Keratinocyte (primary cell): ENCODE results near the gene ZDHHC24. TPM values are rescaled to one million over a fixed set of nuclear protein-coding genes. Genes with fewer than 3 reads are reported as not detected.

ENCODE experiments used
- DNase-seq: peaks from one replicate; pipeline ENCODE4 v3.0.0-alpha.2; 2011; ENCODE audit warnings: low read depth, missing footprints, low spot score
- FAIRE-seq: peaks from 2 replicates; lab custom pipeline; 2011; peaks lifted over from hg19 to GRCh38; lab: Jason Lieb, UNC
- H2AFZ ChIP-seq: 2 replicates; pipeline ENCODE4 v1.6.0; 2012; ENCODE audit warnings: low read length, control low read depth, inconsistent platforms; ENCODE audit not compliant: control insufficient read depth
- H3K27ac ChIP-seq: 2 replicates; pipeline ENCODE4 v1.5.1; 2011; ENCODE audit warnings: low read length; ENCODE audit not compliant: control insufficient read depth, insufficient read depth
- H3K27me3 ChIP-seq: 3 replicates; pipeline ENCODE4 v1.6.0; 2011; ENCODE audit warnings: low read length; ENCODE audit not compliant: control insufficient read depth, insufficient read depth; ENCODE audit errors: extremely low read depth
- H3K36me3 ChIP-seq, 2 experiments: 2 replicates in 1 of 2; 3 replicates in 1 of 2; pipeline ENCODE4 v1.5.1; 2011; ENCODE audit warnings: low read length in 2 of 2, mild to moderate bottlenecking in 1 of 2; ENCODE audit not compliant: control insufficient read depth in 2 of 2, insufficient read depth in 2 of 2; ENCODE audit errors: extremely low read depth in 1 of 2
- H3K4me1 ChIP-seq: 3 replicates; pipeline ENCODE4 v1.5.1; 2011; ENCODE audit warnings: low read length; ENCODE audit not compliant: control insufficient read depth, insufficient read depth; ENCODE audit errors: extremely low read depth
- H3K4me2 ChIP-seq: 3 replicates; pipeline ENCODE4 v1.6.0; 2011; ENCODE audit warnings: low read depth, low read length; ENCODE audit not compliant: control insufficient read depth, insufficient read depth; ENCODE audit errors: extremely low read depth
- H3K4me3 ChIP-seq, 3 experiments: fragments of 200-600 bp in 1 of 3; sonication (generic) in 1 of 3; 2 replicates in 2 of 3; 3 replicates in 1 of 3; pipeline ENCODE4 v1.5.1; 2011 to 2016; ENCODE audit warnings: low read length in 3 of 3, mild to moderate bottlenecking in 3 of 3, control low read depth in 2 of 3, inconsistent platforms in 1 of 3, low read depth in 1 of 3, mixed read lengths in 1 of 3, mixed run types in 1 of 3, moderate library complexity in 1 of 3; ENCODE audit not compliant: control insufficient read depth in 2 of 3, insufficient read depth in 2 of 3; ENCODE audit errors: extremely low read depth in 1 of 3
- H3K79me2 ChIP-seq: 2 replicates; pipeline ENCODE4 v1.6.0; 2012; ENCODE audit warnings: low read length; ENCODE audit not compliant: control insufficient read depth, insufficient read depth
- H3K9ac ChIP-seq: 3 replicates; pipeline ENCODE4 v1.6.0; 2011; ENCODE audit warnings: low read length; ENCODE audit not compliant: control insufficient read depth, insufficient read depth; ENCODE audit errors: extremely low read depth
- H3K9me1 ChIP-seq: 3 replicates; pipeline ENCODE4 v1.6.0; 2011; ENCODE audit warnings: low read length; ENCODE audit not compliant: control insufficient read depth, insufficient read depth; ENCODE audit errors: extremely low read depth
- H3K9me3 ChIP-seq: 2 replicates; pipeline ENCODE4 v1.5.1; 2012; ENCODE audit warnings: low read depth, low read length; ENCODE audit not compliant: control insufficient read depth
- H4K20me1 ChIP-seq: 3 replicates; pipeline ENCODE4 v1.6.0; 2011; ENCODE audit warnings: low read length; ENCODE audit not compliant: control insufficient read depth, insufficient read depth; ENCODE audit errors: extremely low read depth
- CTCF ChIP-seq, 3 experiments: IDR thresholded peaks in 1 of 3; conservative IDR thresholded peaks in 1 of 3; optimal IDR thresholded peaks in 1 of 3; 2 replicates in 2 of 3; 3 replicates in 1 of 3; pipeline versions ENCODE3 to v1.5.1; 2011; ENCODE audit warnings: low read length in 3 of 3, mild to moderate bottlenecking in 3 of 3, moderate library complexity in 2 of 3, control low read depth in 1 of 3, inconsistent platforms in 1 of 3; ENCODE audit not compliant: insufficient read depth in 2 of 3; ENCODE audit errors: extremely low read depth in 1 of 3
- EZH2 ChIP-seq: IDR thresholded peaks from one replicate; pipeline ENCODE4 v1.6.1; 2012; ENCODE audit warnings: inconsistent platforms, mild to moderate bottlenecking, low read length, moderate library complexity
- dilution Hi-C: fragments of 300-500 bp; cut with MboI; formaldehyde crosslinking; loops from one replicate; pipeline ENCODE4 v1.7.0; 2020; ENCODE audit warnings: low sequenced_read_pairs; ENCODE audit not compliant: extremely low pct_ligation_motif_present
- polyA plus RNA-seq, 5 experiments: library from polyadenylated mRNA; depleted of rRNA in 3 of 5; stranded (reverse) in 3 of 5; stranded (forward) in 1 of 5; unstranded in 1 of 5; fragments of >200 nt; gene quantifications; 1 replicate in 1 of 5; 2 replicates in 3 of 5; 3 replicates in 1 of 5; pipeline versions ENCODE4 v1.2.1 to v1.2.3, GENCODE V29; 2011 to 2012; ENCODE audit warnings: missing spikeins in 2 of 5, low read depth in 1 of 5, low replicate concordance in 1 of 5

Gene ZDHHC24
- polyA plus RNA-seq, 1 donor (not counting 4 experiments of a cell fraction or from before 2014, with no cell fraction given), result 4.8 TPM

- Histone ChIP-seq H3K36me3 (no peaks in the 10 kb centered on the region), H3K4me3 (no peak overlapping the region), H3K9me3 (no peaks in the 10 kb centered on the region), H3K27me3 (peaks cover 23% of the 10 kb centered on the region), H3K79me2 (no peaks in the 10 kb centered on the region), H3K27ac (no peak overlapping the region), H3K4me1 (no peaks in the 10 kb centered on the region), H3K9me1 (no peaks in the 10 kb centered on the region), H3K4me2 (no peak overlapping the region), H2AFZ (no peak overlapping the region), H4K20me1 (no peaks in the 10 kb centered on the region), H3K9ac (no peak overlapping the region)
- FAIRE-seq (no peak), DNase-seq (no peak)
- dilution Hi-C loops, result no loop called here
- no peak for TF ChIP-seq EZH2
- TF ChIP-seq CTCF (optimal IDR thresholded peaks at IDR 0.05 in 1 of 3, IDR thresholded peaks at IDR 0.05 in 1 of 3, conservative IDR thresholded peaks at IDR 0.05 in 1 of 3; ENCODE audit: extremely low read depth in 1 of 3, insufficient read depth in 2 of 3, low read length in 3 of 3), result no peak
Observed at GRCh38 chr11:66559866-66560676, 14.2 kb upstream of the ZDHHC24 start.

GRCh38 chr11:66559142-66559865 lies 13.5 kb upstream of the ZDHHC24 start:
- dilution Hi-C loops, result no loop called here
- H4K20me1 ChIP-seq, result no peaks in the 10 kb centered on the region
- H3K36me3 ChIP-seq, result no peaks in the 10 kb centered on the region
- no peaks in the 10 kb centered on the region for H3K9me3 ChIP-seq
- no peaks in the 10 kb centered on the region for H3K4me1 ChIP-seq
- no peak for FAIRE-seq
- no peak overlapping the region for H3K4me2 ChIP-seq
- H3K9ac ChIP-seq, result no peak overlapping the region
- H3K79me2 ChIP-seq, result no peaks in the 10 kb centered on the region
- peaks cover 23% of the 10 kb centered on the region for H3K27me3 ChIP-seq
- DNase-seq, result no peak
- no peak for TF ChIP-seq CTCF (optimal IDR thresholded peaks at IDR 0.05 in 1 of 3, IDR thresholded peaks at IDR 0.05 in 1 of 3, conservative IDR thresholded peaks at IDR 0.05 in 1 of 3; ENCODE audit: extremely low read depth in 1 of 3, insufficient read depth in 2 of 3, low read length in 3 of 3)
- no peak for TF ChIP-seq EZH2
- H3K27ac ChIP-seq, result no peak overlapping the region
- no peak overlapping the region for H2AFZ ChIP-seq
- no peaks in the 10 kb centered on the region for H3K9me1 ChIP-seq
- H3K4me3 ChIP-seq, result no peak overlapping the region
